Upper lobe of left lung (tissue), 4 donors: Measurements from ENCODE around the gene ARHGAP26.

Source experiments
- CTCF ChIP-seq, 6 experiments: fragments of 450-650 bp in 4 of 6; fragments of 200-600 bp in 2 of 6; sonication (generic) in 2 of 6; IDR thresholded peaks; one replicate each; pipeline ENCODE4 v1.5.1; 2016 to 2019; ENCODE audit warnings: antibody characterized with exemption in 6 of 6
- EP300 ChIP-seq, 4 donors: sonication (generic); formaldehyde crosslinking; IDR thresholded peaks; one replicate each; pipeline ENCODE4 v1.5.1; 2017; ENCODE audit warnings: antibody characterized with exemption in 4 of 4, control low read depth in 2 of 4
- POLR2A ChIP-seq, 4 donors: fragments of 450-650 bp; IDR thresholded peaks; one replicate each; pipeline ENCODE4 v1.5.1; 2016 to 2017; ENCODE audit warnings: antibody characterized with exemption in 4 of 4, mild to moderate bottlenecking in 2 of 4
- POLR2AphosphoS5 ChIP-seq, 2 donors: sonication (generic); formaldehyde crosslinking; IDR thresholded peaks; one replicate each; pipeline ENCODE4 v1.5.1; 2017; ENCODE audit warnings: antibody characterized with exemption in 2 of 2

GRCh38 chr5:143233031-143233430, 462.9 kb downstream of the ARHGAP26 start:
- TF ChIP-seq CTCF (IDR thresholded peaks at IDR 0.05), result no peak
- TF ChIP-seq POLR2A (IDR thresholded peaks at IDR 0.05), result no peak
- TF ChIP-seq EP300 (IDR thresholded peaks at IDR 0.05), result no peak
- no peak for TF ChIP-seq POLR2AphosphoS5 (IDR thresholded peaks at IDR 0.05)
